ENCODE data around the gene DDX28.

DDX28 gene

DNA sequence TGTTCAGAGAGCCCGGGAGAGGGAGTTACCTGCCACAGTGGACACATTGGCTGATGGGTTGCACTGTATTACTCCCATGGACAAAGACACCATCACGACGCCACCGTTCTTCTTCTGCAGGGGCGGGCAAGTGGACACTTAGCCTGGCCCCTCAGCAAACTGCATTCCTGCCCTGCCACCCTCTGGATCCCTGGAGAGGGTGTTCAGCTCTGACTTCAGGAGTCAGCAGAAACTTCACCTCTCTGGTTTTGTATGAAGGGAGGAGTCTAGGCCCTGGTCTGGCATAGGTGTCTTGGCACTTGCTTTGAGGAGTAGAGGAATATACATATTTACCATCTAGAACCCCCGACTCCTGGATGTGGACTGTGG lies 33.0 kb downstream of the DDX28 start:
- Histone ChIP-seq H3K4me3 (ENCODE audit: low read depth in 1 of 2, low read length in 2 of 2) (no peak overlapping the region), H3K9me3 (ENCODE audit: control insufficient read depth in 1 of 2, low read length in 2 of 2) (no peaks in the 10 kb centered on the region), H3K36me3 (ENCODE audit: control insufficient read depth in 1 of 2, insufficient read depth in 2 of 2, low read length in 2 of 2) (no peaks in the 10 kb centered on the region), H3K27ac (ENCODE audit: low read length) (no peak overlapping the region), H3K27me3 (ENCODE audit: low read depth, low read length) (no peaks in the 10 kb centered on the region), H3K4me1 (ENCODE audit: control insufficient read depth in 1 of 2, insufficient read depth in 2 of 2, low read length in 2 of 2) (peaks cover 5 to 12% of the 10 kb centered on the region in 2 donors)

DNA sequence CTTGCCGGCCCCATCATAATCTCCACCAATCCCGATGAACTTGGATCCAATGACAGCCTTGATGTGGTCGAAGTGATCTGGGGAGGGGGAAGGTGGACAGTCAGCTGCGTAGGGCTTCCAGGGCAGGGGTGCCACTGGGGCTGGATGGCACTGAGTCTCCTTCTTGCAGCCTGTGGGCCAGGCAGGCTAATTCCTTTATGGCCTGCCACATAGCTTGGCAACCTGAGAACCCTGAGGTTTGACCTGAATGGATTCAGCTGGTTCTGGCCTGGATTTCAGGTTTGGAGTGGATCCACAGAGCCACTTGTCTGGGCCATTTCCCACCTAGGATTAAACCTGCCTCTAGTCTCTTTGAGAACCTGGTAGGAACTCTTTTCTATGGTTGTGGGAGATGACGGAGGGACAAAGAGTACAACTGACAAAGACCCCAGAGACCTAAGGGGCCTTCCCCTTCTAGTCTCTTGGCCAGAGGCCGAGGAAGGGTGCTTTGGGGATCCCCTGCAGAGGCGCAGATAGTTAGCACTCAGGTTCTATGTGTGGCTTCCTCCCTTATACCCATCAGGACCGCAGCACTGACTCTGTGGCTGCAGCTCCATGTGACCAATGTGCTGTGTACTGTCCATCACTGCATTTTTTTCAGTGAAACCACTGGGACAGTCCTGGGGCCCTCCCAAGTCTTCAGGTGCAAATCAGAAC lies 33.6 kb downstream of the DDX28 start:
- no peaks in the 10 kb centered on the region for H3K27me3 ChIP-seq (ENCODE audit: low read depth, low read length)
- H3K4me3 ChIP-seq (ENCODE audit: low read depth in 1 of 2, low read length in 2 of 2): no peak overlapping the region
- H3K27ac ChIP-seq (ENCODE audit: low read length): no peak overlapping the region
- H3K4me1 ChIP-seq (ENCODE audit: control insufficient read depth in 1 of 2, insufficient read depth in 2 of 2, low read length in 2 of 2): peaks cover 5 to 16% of the 10 kb centered on the region in 2 donors
- H3K9me3 ChIP-seq (ENCODE audit: control insufficient read depth in 1 of 2, low read length in 2 of 2): no peaks in the 10 kb centered on the region
- no peaks in the 10 kb centered on the region for H3K36me3 ChIP-seq (ENCODE audit: control insufficient read depth in 1 of 2, insufficient read depth in 2 of 2, low read length in 2 of 2)

DNA sequence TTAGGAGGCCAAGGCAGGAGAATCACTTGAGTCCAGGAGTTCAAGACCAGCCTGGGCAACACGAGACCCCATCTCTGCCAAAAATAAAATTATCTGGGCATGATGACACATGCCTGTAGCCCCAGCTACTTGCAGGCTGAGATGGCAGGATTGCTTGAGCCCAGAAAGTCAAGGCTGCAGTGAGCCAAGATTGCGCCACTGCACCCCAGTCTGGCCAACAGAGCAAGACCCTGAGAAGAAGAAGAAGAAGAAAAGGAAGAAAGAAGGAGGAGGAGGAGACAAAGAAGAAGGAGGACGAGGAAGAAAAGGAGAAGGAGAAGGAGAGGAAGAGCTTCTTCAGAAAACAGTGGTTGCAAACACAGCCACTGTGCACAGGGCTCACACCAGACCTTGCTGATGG lies 34.4 kb downstream of the DDX28 start:
- Histone ChIP-seq H3K27me3 (ENCODE audit: low read depth, low read length) (no peaks in the 10 kb centered on the region), H3K27ac (ENCODE audit: low read length) (no peak overlapping the region), H3K4me3 (ENCODE audit: low read depth in 1 of 2, low read length in 2 of 2) (no peak overlapping the region), H3K9me3 (ENCODE audit: control insufficient read depth in 1 of 2, low read length in 2 of 2) (no peaks in the 10 kb centered on the region), H3K36me3 (ENCODE audit: control insufficient read depth in 1 of 2, insufficient read depth in 2 of 2, low read length in 2 of 2) (no peaks in the 10 kb centered on the region), H3K4me1 (ENCODE audit: control insufficient read depth in 1 of 2, insufficient read depth in 2 of 2, low read length in 2 of 2) (peaks cover 3 to 14% of the 10 kb centered on the region in 2 donors)

DNA sequence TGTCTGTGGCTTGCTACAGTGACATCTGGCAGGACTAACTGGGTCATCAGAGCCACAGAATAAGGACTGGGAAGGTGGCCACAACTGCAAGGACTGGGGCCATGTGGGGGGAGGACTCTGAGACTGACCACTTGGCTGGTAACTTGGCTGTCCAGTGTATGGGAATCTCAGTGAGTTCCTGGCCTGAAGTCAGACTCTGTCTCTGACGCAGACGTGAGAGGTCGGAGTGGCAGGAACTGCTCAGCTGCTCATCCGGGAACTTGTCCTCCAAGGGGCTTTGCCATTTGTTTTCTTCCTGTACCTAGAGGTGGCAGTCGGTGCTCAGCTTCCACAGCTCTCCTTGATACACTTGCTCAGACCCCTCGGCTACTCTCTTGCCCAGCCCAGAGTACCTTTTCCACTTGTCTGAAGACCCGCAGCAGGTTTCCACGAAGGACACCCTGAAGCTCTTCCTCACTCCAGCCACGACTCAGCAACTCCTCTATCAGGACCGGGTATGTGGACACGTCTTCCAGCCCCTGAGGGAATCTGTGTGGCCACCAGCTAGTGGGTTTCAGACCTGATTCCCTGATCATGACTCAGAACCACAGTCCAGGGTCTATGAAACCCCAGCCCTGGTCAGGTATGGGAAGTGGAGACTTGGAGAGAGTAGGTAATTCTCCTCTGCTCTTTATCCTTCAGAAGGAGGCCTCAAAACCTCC lies 35.4 kb downstream of the DDX28 start:
- H3K4me3 ChIP-seq (ENCODE audit: low read depth in 1 of 2, low read length in 2 of 2): no peak overlapping the region
- H3K27me3 ChIP-seq (ENCODE audit: low read depth, low read length): no peaks in the 10 kb centered on the region
- H3K27ac ChIP-seq (ENCODE audit: low read length): no peak overlapping the region
- peaks cover 0 to 4% of the 10 kb centered on the region in 2 donors for H3K4me1 ChIP-seq (ENCODE audit: control insufficient read depth in 1 of 2, insufficient read depth in 2 of 2, low read length in 2 of 2)
- no peaks in the 10 kb centered on the region for H3K9me3 ChIP-seq (ENCODE audit: control insufficient read depth in 1 of 2, low read length in 2 of 2)
- no peaks in the 10 kb centered on the region for H3K36me3 ChIP-seq (ENCODE audit: control insufficient read depth in 1 of 2, insufficient read depth in 2 of 2, low read length in 2 of 2)

DNA sequence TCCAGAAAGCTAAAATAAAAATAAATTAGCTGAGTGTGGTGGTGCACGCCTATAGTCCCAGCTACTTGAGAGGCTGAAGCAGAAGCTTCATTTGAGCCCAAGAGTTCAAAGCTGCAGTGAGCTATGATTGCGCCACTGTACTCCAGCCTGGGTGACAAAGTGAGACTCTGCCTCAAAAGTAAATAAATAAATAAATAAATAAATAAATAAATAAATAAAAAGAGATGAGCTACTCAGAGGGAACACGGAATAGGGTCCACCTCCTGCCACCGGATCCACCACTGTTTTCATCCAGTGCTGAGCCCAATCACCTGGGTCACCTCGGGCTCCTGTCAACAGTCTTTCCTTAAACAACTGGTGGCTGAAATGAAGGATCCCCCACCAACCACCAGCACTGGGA lies 36.1 kb downstream of the DDX28 start:
- no peak overlapping the region for H3K27ac ChIP-seq (ENCODE audit: low read length)

DNA sequence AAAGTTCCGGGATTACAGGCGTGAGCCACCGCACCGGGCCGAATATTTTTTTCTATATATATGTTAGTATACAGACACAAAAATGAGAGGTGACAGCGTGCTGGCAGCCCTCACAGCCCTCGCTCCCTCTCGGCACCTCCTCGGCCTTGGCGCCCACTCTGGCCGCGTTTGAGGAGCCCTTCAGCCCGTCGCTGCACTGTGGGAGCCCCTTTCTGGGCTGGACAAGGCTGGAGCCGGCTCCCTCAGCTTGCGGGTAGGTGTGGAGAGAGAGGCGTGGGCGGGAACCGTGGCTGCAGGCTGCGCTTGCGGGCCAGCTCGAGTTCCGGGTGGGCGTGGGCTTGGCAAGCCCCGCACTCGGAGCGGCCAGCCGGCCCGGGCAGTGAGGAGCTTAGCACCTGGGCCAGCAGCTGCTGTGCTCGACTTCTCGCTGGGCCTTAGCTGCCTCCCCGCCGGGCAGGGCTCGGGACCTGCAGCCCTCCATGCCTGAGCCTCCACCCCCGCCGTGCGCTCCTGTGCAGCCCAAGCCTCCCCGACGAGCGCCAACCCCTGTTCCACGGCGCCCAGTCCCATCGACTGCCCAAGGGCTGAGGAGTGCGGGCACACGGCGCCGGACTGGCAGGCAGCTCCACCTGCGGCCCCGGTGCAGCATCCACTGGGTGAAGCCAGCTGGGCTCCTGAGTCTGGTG lies 40.9 kb downstream of the DDX28 start:
- no peak overlapping the region for H3K27ac ChIP-seq (ENCODE audit: low read length)
- H3K36me3 ChIP-seq (ENCODE audit: control insufficient read depth in 1 of 2, insufficient read depth in 2 of 2, low read length in 2 of 2): no peaks in the 10 kb centered on the region
- no peaks in the 10 kb centered on the region for H3K9me3 ChIP-seq (ENCODE audit: control insufficient read depth in 1 of 2, low read length in 2 of 2)
- no peak overlapping the region for H3K4me3 ChIP-seq (ENCODE audit: low read depth in 1 of 2, low read length in 2 of 2)
- no peaks in the 10 kb centered on the region for H3K27me3 ChIP-seq (ENCODE audit: low read depth, low read length)
- H3K4me1 ChIP-seq (ENCODE audit: control insufficient read depth in 1 of 2, insufficient read depth in 2 of 2, low read length in 2 of 2): peaks cover 0 to 4% of the 10 kb centered on the region in 2 donors

More for the DNA sequence above, 36.1 kb downstream of the DDX28 start:
- Histone ChIP-seq H3K9me3 (ENCODE audit: control insufficient read depth in 1 of 2, low read length in 2 of 2) (no peaks in the 10 kb centered on the region), H3K4me1 (ENCODE audit: control insufficient read depth in 1 of 2, insufficient read depth in 2 of 2, low read length in 2 of 2) (peaks cover 0 to 4% of the 10 kb centered on the region in 2 donors), H3K36me3 (ENCODE audit: control insufficient read depth in 1 of 2, insufficient read depth in 2 of 2, low read length in 2 of 2) (no peaks in the 10 kb centered on the region), H3K27me3 (ENCODE audit: low read depth, low read length) (no peaks in the 10 kb centered on the region), H3K4me3 (ENCODE audit: low read depth in 1 of 2, low read length in 2 of 2) (no peak overlapping the region)

DNA sequence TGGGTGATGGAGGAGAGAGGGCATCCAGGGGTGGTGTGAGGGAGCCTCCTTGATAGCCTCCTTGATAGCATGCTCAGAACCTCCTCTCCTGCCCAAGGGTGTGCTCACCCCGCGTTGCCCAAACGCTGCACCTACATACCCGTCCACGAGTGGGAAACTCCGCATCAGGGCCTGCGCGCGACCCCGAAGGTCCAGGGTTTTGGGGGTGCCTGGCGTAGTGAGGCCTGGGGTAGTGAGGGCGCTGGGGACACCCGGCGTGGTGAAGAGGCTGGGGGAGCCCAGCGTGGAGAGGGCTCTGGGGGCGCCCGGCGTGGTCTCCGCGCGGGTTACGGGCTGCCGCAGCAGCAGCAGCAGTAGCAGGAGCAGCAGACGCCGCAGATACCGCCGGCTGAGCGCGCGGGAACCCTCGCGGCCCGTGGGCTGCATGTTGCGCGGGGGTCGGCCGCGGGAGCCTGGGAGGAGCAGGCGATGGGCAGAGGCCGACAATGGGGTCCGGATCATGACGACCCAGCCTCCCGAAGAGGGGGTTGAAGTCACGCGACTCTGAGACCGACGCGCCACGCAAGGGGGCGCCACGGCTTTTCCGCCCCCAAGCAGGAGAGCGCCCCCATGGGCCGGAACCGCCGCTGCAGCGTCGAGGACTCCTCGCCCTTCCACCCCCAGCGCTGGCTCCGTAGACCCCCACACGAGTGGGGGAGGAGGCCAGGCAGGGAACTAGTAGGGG lies 42.9 kb downstream of the DDX28 start, which contains the start of gene DPEP3:
Gene DPEP3 (minus strand): TSS at position 545 of the 724 bp plus-strand sequence. CDS start 119 bp downstream, at position 426.
- no peak within 1 kb of the TSS for H3K27ac ChIP-seq (ENCODE audit: low read length)
- H3K4me3 ChIP-seq (ENCODE audit: low read depth in 1 of 2, low read length in 2 of 2): no peak within 1 kb of the TSS
- no peaks in the 10 kb centered on the region for H3K27me3 ChIP-seq (ENCODE audit: low read depth, low read length)
- no peaks in the 10 kb centered on the region for H3K36me3 ChIP-seq (ENCODE audit: control insufficient read depth in 1 of 2, insufficient read depth in 2 of 2, low read length in 2 of 2)
- H3K9me3 ChIP-seq (ENCODE audit: control insufficient read depth in 1 of 2, low read length in 2 of 2): no peaks in the 10 kb centered on the region
- peaks cover 0 to 4% of the 10 kb centered on the region in 2 donors for H3K4me1 ChIP-seq (ENCODE audit: control insufficient read depth in 1 of 2, insufficient read depth in 2 of 2, low read length in 2 of 2)

DNA sequence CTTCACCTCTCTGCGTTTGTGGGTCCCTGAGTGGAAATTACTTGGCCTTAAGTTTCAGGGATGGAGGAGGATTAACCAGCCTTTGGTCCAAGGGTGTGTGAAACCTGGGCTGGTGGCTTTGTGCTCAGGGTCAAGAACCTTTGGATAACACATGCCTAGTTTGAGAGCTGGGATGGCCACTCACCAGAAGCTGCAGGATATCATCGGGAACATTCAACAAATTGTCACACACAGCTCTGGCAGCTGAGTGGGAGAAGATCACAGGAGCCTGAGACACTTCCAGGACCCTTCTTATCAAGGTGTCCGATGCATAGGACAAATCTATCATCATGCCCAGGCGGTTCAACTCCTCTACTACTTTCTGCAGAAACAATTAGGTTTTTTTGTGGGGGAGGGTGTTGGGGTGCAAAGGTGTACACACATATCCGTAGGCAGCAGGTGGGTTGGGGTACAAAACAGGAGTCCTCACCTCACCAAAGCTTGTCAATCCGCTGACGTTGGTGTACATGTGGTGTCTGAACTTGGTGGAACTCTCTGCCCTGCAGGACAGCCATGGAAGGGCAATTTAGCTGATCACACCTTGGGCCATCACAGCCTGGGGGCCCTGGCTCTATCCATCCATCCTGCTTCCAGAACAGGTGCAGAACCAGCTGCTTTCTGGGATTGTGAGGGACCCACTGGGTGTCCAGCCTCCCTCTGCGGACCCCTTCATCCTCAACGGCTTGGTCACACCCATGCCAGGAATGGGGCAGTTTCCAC lies 45.4 kb downstream of the DDX28 start:
- Histone ChIP-seq H3K36me3 (ENCODE audit: control insufficient read depth in 1 of 2, insufficient read depth in 2 of 2, low read length in 2 of 2) (no peaks in the 10 kb centered on the region), H3K27me3 (ENCODE audit: low read depth, low read length) (no peaks in the 10 kb centered on the region), H3K9me3 (ENCODE audit: control insufficient read depth in 1 of 2, low read length in 2 of 2) (no peaks in the 10 kb centered on the region), H3K27ac (ENCODE audit: low read length) (no peak overlapping the region), H3K4me1 (ENCODE audit: control insufficient read depth in 1 of 2, insufficient read depth in 2 of 2, low read length in 2 of 2) (no peaks in the 10 kb centered on the region), H3K4me3 (ENCODE audit: low read depth in 1 of 2, low read length in 2 of 2) (no peak overlapping the region)

DNA sequence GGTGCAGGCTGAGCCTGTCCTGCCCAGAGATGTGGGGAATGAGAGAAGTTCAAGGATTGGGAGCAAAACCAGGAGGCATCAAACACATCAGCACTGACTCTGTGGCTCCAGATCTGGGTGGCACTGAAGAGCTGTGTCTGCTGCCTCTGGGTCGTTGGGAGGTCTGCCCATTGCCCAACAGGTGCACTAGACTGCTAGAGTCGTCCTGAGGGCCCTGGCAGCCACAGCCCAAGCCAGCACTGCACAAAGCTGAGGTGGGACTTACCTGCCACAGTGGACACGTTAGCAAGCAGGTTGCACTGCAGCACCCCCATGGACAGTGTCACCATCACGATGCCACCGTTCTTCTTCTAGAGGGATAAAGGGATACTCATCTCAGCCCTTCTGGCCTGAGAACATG lies 46.0 kb downstream of the DDX28 start:
- Histone ChIP-seq H3K27me3 (ENCODE audit: low read depth, low read length) (no peaks in the 10 kb centered on the region), H3K4me1 (ENCODE audit: control insufficient read depth in 1 of 2, insufficient read depth in 2 of 2, low read length in 2 of 2) (no peaks in the 10 kb centered on the region), H3K9me3 (ENCODE audit: control insufficient read depth in 1 of 2, low read length in 2 of 2) (no peaks in the 10 kb centered on the region), H3K4me3 (ENCODE audit: low read depth in 1 of 2, low read length in 2 of 2) (no peak overlapping the region), H3K27ac (ENCODE audit: low read length) (no peak overlapping the region), H3K36me3 (ENCODE audit: control insufficient read depth in 1 of 2, insufficient read depth in 2 of 2, low read length in 2 of 2) (no peaks in the 10 kb centered on the region)

DNA sequence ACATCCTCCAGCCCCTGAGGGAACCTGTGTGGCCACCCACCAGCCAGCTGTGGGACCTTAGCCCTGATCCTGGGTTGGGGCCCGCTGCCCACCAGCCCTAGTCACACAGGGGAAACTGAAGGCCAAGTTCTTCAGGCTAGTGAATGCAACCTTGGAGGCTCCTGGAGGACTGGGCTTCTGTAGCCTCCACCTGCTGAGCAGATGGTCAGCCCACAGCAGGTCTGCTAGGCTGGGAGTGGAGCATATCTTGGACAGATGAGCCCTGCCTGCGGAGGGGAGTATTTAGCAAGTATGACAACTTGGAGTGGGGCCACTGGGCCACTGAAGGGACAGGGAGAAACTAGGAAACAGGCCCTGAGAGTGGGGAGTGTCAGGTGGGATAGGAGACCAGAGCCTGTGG lies 46.8 kb downstream of the DDX28 start:
- no peaks in the 10 kb centered on the region for H3K9me3 ChIP-seq (ENCODE audit: control insufficient read depth in 1 of 2, low read length in 2 of 2)
- H3K4me1 ChIP-seq (ENCODE audit: control insufficient read depth in 1 of 2, insufficient read depth in 2 of 2, low read length in 2 of 2): no peaks in the 10 kb centered on the region
- no peak overlapping the region for H3K4me3 ChIP-seq (ENCODE audit: low read depth in 1 of 2, low read length in 2 of 2)
- H3K36me3 ChIP-seq (ENCODE audit: control insufficient read depth in 1 of 2, insufficient read depth in 2 of 2, low read length in 2 of 2): no peaks in the 10 kb centered on the region
- H3K27ac ChIP-seq (ENCODE audit: low read length): no peak overlapping the region
- no peaks in the 10 kb centered on the region for H3K27me3 ChIP-seq (ENCODE audit: low read depth, low read length)

Data from muscle layer of duodenum (tissue), 2 donors.